Uterus (tissue), 2 donors: Measurements from ENCODE around the gene PRKAG2.

ENCODE experiments used
- CTCF ChIP-seq, 4 experiments: fragments of 200-600 bp in 2 of 4; fragments of 450-650 bp in 2 of 4; sonication (generic) in 2 of 4; IDR thresholded peaks; one replicate each; pipeline ENCODE4 v1.5.1; 2016 to 2019; ENCODE audit warnings: antibody characterized with exemption in 4 of 4, mild to moderate bottlenecking in 2 of 4, moderate library complexity in 1 of 4
- POLR2A ChIP-seq, 2 donors: fragments of 450-650 bp; IDR thresholded peaks; one replicate each; pipeline ENCODE4 v1.6.1; 2016; ENCODE audit warnings: antibody characterized with exemption in 2 of 2, mild to moderate bottlenecking in 1 of 2, moderate library complexity in 1 of 2

GRCh38 chr7:151924001-151924400 is 47.1 kb upstream of the PRKAG2 start:
- no peak for TF ChIP-seq CTCF (IDR thresholded peaks at IDR 0.05)
- no peak for TF ChIP-seq POLR2A (IDR thresholded peaks at IDR 0.05)
